Adrenal gland (tissue), 12 donors: ENCODE results near the gene GYG1. TPM values are rescaled to one million over a fixed set of nuclear protein-coding genes. Genes with fewer than 3 reads are reported as not detected.
A peak's percentile ranks its signal among the peaks of the same experiment; 100 is the strongest.

ENCODE experiments used
- DNase-seq, 7 donors: peaks; one replicate each; pipeline ENCODE4 v3.0.0-alpha.2; 2019 to 2020
- H3K27ac ChIP-seq, 5 donors: fragments of 200-600 bp; sonication (generic) in 4 of 5; 1 replicate in 3 of 5; 2 replicates in 2 of 5; pipeline versions ENCODE4 v1.5.1 to v1.8.0; 2016 to 2020; ENCODE audit warnings: mild to moderate bottlenecking in 1 of 5
- H3K27me3 ChIP-seq: fragments of 200-600 bp; 2 replicates; pipeline ENCODE4 v1.8.0; 2021
- H3K36me3 ChIP-seq, 2 donors: fragments of 200-600 bp; replicated peaks in 1 of 2; 1 replicate in 1 of 2; 2 replicates in 1 of 2; pipeline versions ENCODE4 v1.5.1 to v1.8.0; 2018 to 2022
- H3K4me1 ChIP-seq, 2 donors: fragments of 200-600 bp; replicated peaks in 1 of 2; 1 replicate in 1 of 2; 2 replicates in 1 of 2; pipeline versions ENCODE4 v1.5.1 to v1.8.0; 2018 to 2021
- H3K4me3 ChIP-seq, 4 donors: fragments of 200-600 bp; sonication (generic) in 3 of 4; one replicate each; pipeline ENCODE4 v1.5.1; 2016 to 2018
- H3K9me3 ChIP-seq, 3 donors: fragments of 200-600 bp; sonication (generic) in 1 of 3; replicated peaks in 1 of 3; 1 replicate in 2 of 3; 2 replicates in 1 of 3; pipeline versions ENCODE4 v1.5.1 to v1.8.0; 2016 to 2021
- CTCF ChIP-seq, 6 experiments: fragments of 450-650 bp in 4 of 6; fragments of 200-600 bp in 2 of 6; sonication (generic) in 1 of 6; IDR thresholded peaks; 1 replicate in 5 of 6; 2 replicates in 1 of 6; pipeline versions ENCODE4 v1.5.1 to v1.8.0; 2016 to 2021; ENCODE audit warnings: antibody characterized with exemption in 6 of 6, mild to moderate bottlenecking in 2 of 6, moderate library complexity in 1 of 6
- POLR2A ChIP-seq, 2 donors: fragments of 450-650 bp; IDR thresholded peaks; one replicate each; pipeline ENCODE4 v1.6.1; 2017; ENCODE audit warnings: antibody characterized with exemption in 2 of 2, mild to moderate bottlenecking in 2 of 2, moderate library complexity in 1 of 2
- WGBS, 4 donors: extraction: QIAGEN DNeasy Blood & Tissue Kit in 2 of 4; methylation state at CpG; one replicate each; pipeline versions ENCODE4 v1.1.5 to v1.1.7; 2013 to 2017; 5-methylcytosine and 5-hydroxymethylcytosine counted together
- intact Hi-C, 2 donors: fragments of 100-400 bp; cut with DNase I; formaldehyde crosslinking; loops; one replicate each; pipeline versions ENCODE4 v1.14.1 to v1.15.0; 2022 to 2023
- polyA plus RNA-seq, 3 donors: library from polyadenylated mRNA; stranded (reverse); fragments of 200-250 nt in 2 of 3; fragments of 350-450 nt in 1 of 3; fragmentation: Illumina TruSeq in 1 of 3; extraction: RNeasy Lipid Tissue Mini Kit (QIAGEN cat#74804) in 1 of 3; gene quantifications; one replicate each; pipeline ENCODE4 v1.2.3, GENCODE V29; 2013 to 2014
- total RNA-seq, 9 donors: library from RNA; depleted of rRNA in 4 of 9; stranded (reverse); fragments of >200 nt in 4 of 9; fragments of 120-200 nt in 1 of 9; fragmentation: NEBNext Ultra II Directional in 1 of 9; extraction: Animal tissue kit (Norgen Biotek cat#: 25700) in 1 of 9; gene quantifications; one replicate each; pipeline versions ENCODE4 v1.1.0 to v1.2.4, GENCODE V29; 2013 to 2023
- donor health status: healthy with polysubstance abuse.
- donor health status: Bipolar disorder and iron deficiency.
- donor health status: DM: yes; HTN: yes; CAD: no.
- donor health status: DM: no; HTN: no; CAD: no.
- donor health status: DM: no; HTN: no; CAD: no.
- donor health status: DM: yes; HTN: yes; CAD: no.

Gene GYG1
- total and polyA plus RNA-seq, 12 donors: 17.2 to 53.6 (median 35.4) TPM

GRCh38 chr3:148962513-148962912, 28.8 kb upstream of the GYG1 start:
- intact Hi-C loops: no loop called here
- 7 to 63% (median 38%) methylated on average over 1 of the region's 1 CpG for WGBS, 4 donors

GRCh38 chr3:148964809-148965208, 26.5 kb upstream of the GYG1 start:
- no peaks in the 10 kb centered on the region for H3K4me1 ChIP-seq
- no peak overlapping the region for H3K27ac ChIP-seq
- TF ChIP-seq POLR2A (IDR thresholded peaks at IDR 0.05): no peak
- no peak for TF ChIP-seq CTCF (IDR thresholded peaks at IDR 0.05)
- WGBS, 4 donors: 96 to 98% (median 96%) methylated on average over 3 of the region's 3 CpGs
- H3K4me3 ChIP-seq: no peak overlapping the region
- intact Hi-C loops: no loop called here
- no peak for DNase-seq
- H3K27me3 ChIP-seq: no peaks in the 10 kb centered on the region
- H3K9me3 ChIP-seq: no peaks in the 10 kb centered on the region
- no peaks in the 10 kb centered on the region for H3K36me3 ChIP-seq

More at GRCh38 chr3:148962513-148962912, 28.8 kb upstream of the GYG1 start:
- Histone ChIP-seq H3K4me3 (no peak overlapping the region), H3K36me3 (no peaks in the 10 kb centered on the region), H3K27me3 (no peaks in the 10 kb centered on the region), H3K9me3 (no peaks in the 10 kb centered on the region), H3K4me1 (peaks cover 0 to 4% of the 10 kb centered on the region in 2 donors), H3K27ac (no peak overlapping the region)
- TF ChIP-seq CTCF (IDR thresholded peaks at IDR 0.05): peak in 2 of 6 experiments; percentile 14 to 22
- TF ChIP-seq POLR2A (IDR thresholded peaks at IDR 0.05): no peak
- peak in 6 of 7 donors; percentile 50 to 78 (median 65) for DNase-seq

- intact Hi-C loops: no loop called here
- no peak for TF ChIP-seq CTCF (IDR thresholded peaks at IDR 0.05)
- no peak for TF ChIP-seq POLR2A (IDR thresholded peaks at IDR 0.05)
- no peak for DNase-seq
- no peak overlapping the region for H3K4me3 ChIP-seq
- no peaks in the 10 kb centered on the region for H3K9me3 ChIP-seq
- WGBS, 4 donors: 67 to 87% (median 78%) methylated on average over 1 of the region's 1 CpG
- H3K4me1 ChIP-seq: no peaks in the 10 kb centered on the region
- H3K36me3 ChIP-seq: no peaks in the 10 kb centered on the region
- H3K27ac ChIP-seq: no peak overlapping the region
- H3K27me3 ChIP-seq: no peaks in the 10 kb centered on the region
Observed at GRCh38 chr3:148968321-148968720, 23.0 kb upstream of the GYG1 start.

- TF ChIP-seq CTCF (IDR thresholded peaks at IDR 0.05) (no peak), POLR2A (IDR thresholded peaks at IDR 0.05) (no peak)
- H3K27me3 ChIP-seq: no peaks in the 10 kb centered on the region
- 88 to 93% (median 90%) methylated on average over 6 to 7 of the region's 7 CpGs for whole genome bisulfite sequencing, 4 donors
- H3K4me1 ChIP-seq: no peaks in the 10 kb centered on the region
- no peaks in the 10 kb centered on the region for H3K9me3 ChIP-seq
- no peak overlapping the region for H3K4me3 ChIP-seq
- intact Hi-C loops: no loop called here
- DNase-seq: no peak
- no peaks in the 10 kb centered on the region for H3K36me3 ChIP-seq
- no peak overlapping the region for H3K27ac ChIP-seq
Observed at GRCh38 chr3:148970271-148970670, 21.1 kb upstream of the GYG1 start.
